ENCODE results near the gene DHTKD1. TPM values are rescaled to one million over a fixed set of nuclear protein-coding genes. Genes with fewer than 3 reads are reported as not detected.

Gene DHTKD1
- total RNA-seq, 1 experiment from 2014 or later: 20.6 TPM

DNA sequence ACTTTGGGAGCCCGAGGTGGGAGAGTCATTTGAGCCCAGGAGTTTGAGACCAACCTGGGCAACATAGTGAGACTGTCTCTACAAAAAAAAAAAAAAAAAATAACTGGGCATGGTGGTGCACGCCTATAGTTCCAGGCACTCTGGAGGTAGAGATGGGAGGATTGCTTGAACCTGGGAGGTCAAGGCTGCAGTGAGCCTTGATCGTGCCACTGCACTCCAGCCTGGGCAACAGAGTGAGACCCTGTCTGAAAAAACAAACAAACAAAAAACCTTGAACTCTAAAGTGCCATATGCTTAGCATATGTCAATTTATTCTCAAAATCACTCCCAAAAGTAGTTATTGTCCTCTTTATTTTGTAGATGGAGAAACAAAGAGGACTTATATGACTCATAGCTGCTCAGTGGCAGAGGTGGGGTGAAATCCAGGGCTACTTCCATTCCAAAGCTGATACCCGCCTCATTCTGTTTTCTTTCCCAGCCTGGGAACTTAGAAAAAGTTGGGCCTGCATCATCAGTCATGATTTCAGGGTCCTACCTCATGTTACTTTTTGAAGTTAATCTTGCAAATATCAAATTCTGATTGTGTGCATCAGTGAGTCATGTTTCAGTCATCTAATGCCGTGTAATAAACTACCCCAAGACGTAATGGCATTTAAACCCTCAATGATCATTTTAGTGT lies 13.3 kb downstream of the DHTKD1 start:
- peak; percentile 70 for ATAC-seq
- peak overlapping the region; percentile 3; the same call in 1 of the 2 replicates for H3K9ac ChIP-seq (ENCODE audit: low read length)
- CTCF ChIA-PET: no interaction called here
- TF ChIP-seq, protein P1, sequence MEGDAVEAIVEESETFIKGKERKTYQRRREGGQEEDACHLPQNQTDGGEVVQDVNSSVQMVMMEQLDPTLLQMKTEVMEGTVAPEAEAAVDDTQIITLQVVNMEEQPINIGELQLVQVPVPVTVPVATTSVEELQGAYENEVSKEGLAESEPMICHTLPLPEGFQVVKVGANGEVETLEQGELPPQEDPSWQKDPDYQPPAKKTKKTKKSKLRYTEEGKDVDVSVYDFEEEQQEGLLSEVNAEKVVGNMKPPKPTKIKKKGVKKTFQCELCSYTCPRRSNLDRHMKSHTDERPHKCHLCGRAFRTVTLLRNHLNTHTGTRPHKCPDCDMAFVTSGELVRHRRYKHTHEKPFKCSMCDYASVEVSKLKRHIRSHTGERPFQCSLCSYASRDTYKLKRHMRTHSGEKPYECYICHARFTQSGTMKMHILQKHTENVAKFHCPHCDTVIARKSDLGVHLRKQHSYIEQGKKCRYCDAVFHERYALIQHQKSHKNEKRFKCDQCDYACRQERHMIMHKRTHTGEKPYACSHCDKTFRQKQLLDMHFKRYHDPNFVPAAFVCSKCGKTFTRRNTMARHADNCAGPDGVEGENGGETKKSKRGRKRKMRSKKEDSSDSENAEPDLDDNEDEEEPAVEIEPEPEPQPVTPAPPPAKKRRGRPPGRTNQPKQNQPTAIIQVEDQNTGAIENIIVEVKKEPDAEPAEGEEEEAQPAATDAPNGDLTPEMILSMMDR (IDR thresholded peaks at IDR 0.05 in 2 of 3, conservative IDR thresholded peaks at IDR 0.05 in 1 of 3; ENCODE audit: borderline replicate concordance in 1 of 3, insufficient read depth in 1 of 3, low read depth in 2 of 3, low read length in 2 of 3): no peak
- TF ChIP-seq POLR2AphosphoS5 (IDR thresholded peaks at IDR 0.05; ENCODE audit: low read depth, low read length): no peak
- TF ChIP-seq POLR2A (IDR thresholded peaks at IDR 0.05; ENCODE audit: borderline replicate concordance, extremely low read depth, insufficient read depth, insufficient read length): no peak
- TF ChIP-seq TCF7L2 (IDR thresholded peaks at IDR 0.05; ENCODE audit: borderline replicate concordance, extremely low read depth, insufficient read depth, insufficient read length): no peak
- TF ChIP-seq CBX3 (IDR thresholded peaks at IDR 0.05; ENCODE audit: low read depth): no peak
- TF ChIP-seq EGR1 (IDR thresholded peaks at IDR 0.05; ENCODE audit: low read depth): no peak
- peak; percentile 7; the same call in 1 of the 2 replicates for TF ChIP-seq JUND (IDR thresholded peaks at IDR 0.05)
- TF ChIP-seq YY1 (IDR thresholded peaks at IDR 0.05; ENCODE audit: extremely low read depth, insufficient replicate concordance, low read depth, low read length): no peak
- TF ChIP-seq, protein P2, sequence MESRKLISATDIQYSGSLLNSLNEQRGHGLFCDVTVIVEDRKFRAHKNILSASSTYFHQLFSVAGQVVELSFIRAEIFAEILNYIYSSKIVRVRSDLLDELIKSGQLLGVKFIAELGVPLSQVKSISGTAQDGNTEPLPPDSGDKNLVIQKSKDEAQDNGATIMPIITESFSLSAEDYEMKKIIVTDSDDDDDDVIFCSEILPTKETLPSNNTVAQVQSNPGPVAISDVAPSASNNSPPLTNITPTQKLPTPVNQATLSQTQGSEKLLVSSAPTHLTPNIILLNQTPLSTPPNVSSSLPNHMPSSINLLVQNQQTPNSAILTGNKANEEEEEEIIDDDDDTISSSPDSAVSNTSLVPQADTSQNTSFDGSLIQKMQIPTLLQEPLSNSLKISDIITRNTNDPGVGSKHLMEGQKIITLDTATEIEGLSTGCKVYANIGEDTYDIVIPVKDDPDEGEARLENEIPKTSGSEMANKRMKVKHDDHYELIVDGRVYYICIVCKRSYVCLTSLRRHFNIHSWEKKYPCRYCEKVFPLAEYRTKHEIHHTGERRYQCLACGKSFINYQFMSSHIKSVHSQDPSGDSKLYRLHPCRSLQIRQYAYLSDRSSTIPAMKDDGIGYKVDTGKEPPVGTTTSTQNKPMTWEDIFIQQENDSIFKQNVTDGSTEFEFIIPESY (IDR thresholded peaks at IDR 0.05; ENCODE audit: extremely low read depth, insufficient replicate concordance, low read length): no peak
- no peak for TF ChIP-seq SIN3A (IDR thresholded peaks at IDR 0.05; ENCODE audit: low read depth)
- TF ChIP-seq ZFX (IDR thresholded peaks at IDR 0.05): no peak
- no peak for TF ChIP-seq ZNF274 (IDR thresholded peaks at IDR 0.05; ENCODE audit: low read depth, low read length)
- TF ChIP-seq RAD21 (IDR thresholded peaks at IDR 0.05; ENCODE audit: low read depth): no peak
- no peak for TF ChIP-seq ELF1 (IDR thresholded peaks at IDR 0.05; ENCODE audit: borderline replicate concordance, low read depth)
- no peak for TF ChIP-seq SRF (IDR thresholded peaks at IDR 0.05; ENCODE audit: low read depth)
- TF ChIP-seq SP1 (IDR thresholded peaks at IDR 0.05; ENCODE audit: low read depth): peak; percentile 17; the same call in 1 of the 2 replicates
- TF ChIP-seq CEBPB (IDR thresholded peaks at IDR 0.05; ENCODE audit: low read depth): no peak
- TF ChIP-seq FOSL1 (IDR thresholded peaks at IDR 0.05; ENCODE audit: low read depth): peak; percentile 70
- TF ChIP-seq, protein P3, sequence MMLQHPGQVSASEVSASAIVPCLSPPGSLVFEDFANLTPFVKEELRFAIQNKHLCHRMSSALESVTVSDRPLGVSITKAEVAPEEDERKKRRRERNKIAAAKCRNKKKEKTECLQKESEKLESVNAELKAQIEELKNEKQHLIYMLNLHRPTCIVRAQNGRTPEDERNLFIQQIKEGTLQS (IDR thresholded peaks at IDR 0.05): no peak
- no peak for TF ChIP-seq EZH2 (IDR thresholded peaks at IDR 0.05)
- TF ChIP-seq, protein P4, sequence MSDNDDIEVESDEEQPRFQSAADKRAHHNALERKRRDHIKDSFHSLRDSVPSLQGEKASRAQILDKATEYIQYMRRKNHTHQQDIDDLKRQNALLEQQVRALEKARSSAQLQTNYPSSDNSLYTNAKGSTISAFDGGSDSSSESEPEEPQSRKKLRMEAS (IDR thresholded peaks at IDR 0.05): no peak

More for the DNA sequence above, 13.3 kb downstream of the DHTKD1 start:
- no peak for DNase-seq (ENCODE audit: low read depth, low spot score)
- ChIA-PET RAD21 (ENCODE audit: low non-redundant PET in 1 of 2, low total read pairs in 2 of 2, uncharacterized antibody in 2 of 2, unreplicated experiment in 2 of 2) (no interaction called here), POLR2A (no interaction called here)
- H3K79me2 ChIP-seq (ENCODE audit: insufficient read depth, low read length): no peaks in the 10 kb centered on the region
- H3K9me2 ChIP-seq (ENCODE audit: insufficient read depth): no peaks in the 10 kb centered on the region
- H3K27ac ChIP-seq (ENCODE audit: low read depth, low read length): peak overlapping the region; percentile 33
- peaks cover 13 to 16% of the 10 kb centered on the region in 2 experiments for H3K4me1 ChIP-seq (ENCODE audit: control insufficient read depth in 1 of 2, insufficient read depth in 2 of 2, low read length in 2 of 2)
- no peak overlapping the region for H3K4me3 ChIP-seq (replicated peaks in 1 of 2; ENCODE audit: low read depth in 1 of 2, low read length in 2 of 2)
- no peaks in the 10 kb centered on the region for H3K27me3 ChIP-seq (ENCODE audit: insufficient read depth, low read length)
- H4K20me1 ChIP-seq (ENCODE audit: insufficient read depth): no peaks in the 10 kb centered on the region
- intact Hi-C loops (cut with micrococcal nuclease): no loop called here
- no TSS peak for BruUV-seq (replicated peaks)
- H3K4me2 ChIP-seq (ENCODE audit: low read length): peak overlapping the region; percentile 42
- no peak overlapping the region for H2AFZ ChIP-seq (ENCODE audit: low read depth, low read length, poor library complexity, severe bottlenecking)
- H3K9me3 ChIP-seq (ENCODE audit: control insufficient read depth in 1 of 2, insufficient read depth in 1 of 2, low read depth in 1 of 2, low read length in 2 of 2): no peaks in the 10 kb centered on the region
- 0 out of 4 replicates have a peak, but pooled peaks cover 0 to 3% of the 10 kb centered on the region in 2 experiments for H3K36me3 ChIP-seq (ENCODE audit: control insufficient read depth in 1 of 2, insufficient read depth in 2 of 2, low read length in 2 of 2)

Measured in HCT116 (cell line).